Measurements from ENCODE around the gene PRRC2C. TPM values are rescaled to one million over a fixed set of nuclear protein-coding genes. Genes with fewer than 3 reads are reported as not detected.

The PRRC2C gene
- polyA plus RNA-seq, 1 donor from 2014 or later: 42.4 TPM

DNA sequence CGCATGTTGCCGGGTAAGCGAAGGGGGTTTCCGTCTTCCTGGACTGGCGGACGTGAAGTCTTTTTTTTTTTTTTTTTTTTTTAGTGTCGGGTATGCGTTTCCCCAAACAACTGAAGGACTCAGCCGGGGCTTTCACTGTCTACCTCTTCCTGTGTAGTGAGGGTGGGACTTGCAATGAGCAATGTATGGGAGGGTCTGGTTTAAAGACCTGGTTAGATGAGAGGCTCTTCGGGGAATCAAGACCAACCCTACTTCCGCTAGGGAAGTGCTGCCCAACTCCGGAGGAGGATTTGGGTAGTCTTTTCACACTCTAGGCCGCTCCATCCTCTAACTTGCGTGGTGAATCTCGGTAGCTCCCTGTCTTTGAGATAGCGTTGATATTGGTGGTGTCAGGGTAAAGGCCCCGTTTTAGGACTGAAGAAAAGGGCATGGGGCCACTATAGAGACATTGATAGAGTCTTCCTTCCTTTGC is 754 bp downstream of the PRRC2C start:
- Histone ChIP-seq H3K27me3 (ENCODE audit: insufficient read depth, low read depth, low read length) (no peaks in the 10 kb centered on the region), H4K20me1 (ENCODE audit: insufficient read depth) (no peaks in the 10 kb centered on the region), H3K4me3 (ENCODE audit: low read length) (peak overlapping the region; percentile 97), H3F3A (ENCODE audit: insufficient read depth, low read length, poor library complexity, severe bottlenecking) (peaks cover 4% of the 10 kb centered on the region), H3K9me3 (ENCODE audit: low read length) (no peaks in the 10 kb centered on the region), H3K4me2 (ENCODE audit: low read length) (peak overlapping the region; percentile 91), H3K9me2 (ENCODE audit: insufficient read depth, low read length) (no peaks in the 10 kb centered on the region), H3K9ac (ENCODE audit: low read length) (peak overlapping the region; percentile 99), H3K79me2 (replicated peaks; ENCODE audit: insufficient read depth, low read length) (peaks cover 57% of the 10 kb centered on the region), H3K27ac (ENCODE audit: low read length) (peak overlapping the region; percentile 98), H2AFZ (ENCODE audit: low read depth, low read length) (peak overlapping the region; percentile 98), H3K36me3 (ENCODE audit: insufficient read depth, low read length) (no peaks in the 10 kb centered on the region)
- no peak for TF ChIP-seq TAF1 (IDR thresholded peaks at IDR 0.05; ENCODE audit: low read depth)

DNA sequence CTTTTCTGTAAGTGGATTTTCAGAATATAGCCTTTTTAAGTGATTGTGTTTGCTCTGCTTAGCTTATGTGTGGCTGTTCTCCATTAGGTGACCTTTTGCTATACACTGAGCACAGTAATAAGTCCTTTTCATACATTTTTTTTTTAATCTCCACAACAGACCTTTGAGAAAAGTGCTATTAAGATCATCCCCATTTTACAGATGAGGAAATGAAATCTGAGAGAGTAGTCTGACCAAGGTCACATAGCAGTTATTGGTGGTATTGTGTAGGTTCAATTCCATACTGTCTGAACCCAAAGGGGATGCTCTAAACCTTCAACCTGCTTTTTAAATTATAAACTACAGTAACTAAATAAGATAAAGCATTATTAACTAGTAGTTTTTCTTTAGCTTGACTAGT is 1.7 kb downstream of the PRRC2C start:
- Histone ChIP-seq H3K9me2 (ENCODE audit: insufficient read depth, low read length) (no peaks in the 10 kb centered on the region), H2AFZ (ENCODE audit: low read depth, low read length) (no peak overlapping the region), H3K4me2 (ENCODE audit: low read length) (peak overlapping the region; percentile 91), H3F3A (ENCODE audit: insufficient read depth, low read length, poor library complexity, severe bottlenecking) (peaks cover 4% of the 10 kb centered on the region), H3K36me3 (ENCODE audit: insufficient read depth, low read length) (no peaks in the 10 kb centered on the region), H3K79me2 (replicated peaks; ENCODE audit: insufficient read depth, low read length) (peaks cover 66% of the 10 kb centered on the region), H3K27me3 (ENCODE audit: insufficient read depth, low read depth, low read length) (no peaks in the 10 kb centered on the region), H3K27ac (ENCODE audit: low read length) (peak overlapping the region; percentile 98), H3K9me3 (ENCODE audit: low read length) (no peaks in the 10 kb centered on the region), H3K4me3 (ENCODE audit: low read length) (peak overlapping the region; percentile 97), H4K20me1 (ENCODE audit: insufficient read depth) (no peaks in the 10 kb centered on the region), H3K9ac (ENCODE audit: low read length) (peak overlapping the region; percentile 99)
- TF ChIP-seq, protein P1, sequence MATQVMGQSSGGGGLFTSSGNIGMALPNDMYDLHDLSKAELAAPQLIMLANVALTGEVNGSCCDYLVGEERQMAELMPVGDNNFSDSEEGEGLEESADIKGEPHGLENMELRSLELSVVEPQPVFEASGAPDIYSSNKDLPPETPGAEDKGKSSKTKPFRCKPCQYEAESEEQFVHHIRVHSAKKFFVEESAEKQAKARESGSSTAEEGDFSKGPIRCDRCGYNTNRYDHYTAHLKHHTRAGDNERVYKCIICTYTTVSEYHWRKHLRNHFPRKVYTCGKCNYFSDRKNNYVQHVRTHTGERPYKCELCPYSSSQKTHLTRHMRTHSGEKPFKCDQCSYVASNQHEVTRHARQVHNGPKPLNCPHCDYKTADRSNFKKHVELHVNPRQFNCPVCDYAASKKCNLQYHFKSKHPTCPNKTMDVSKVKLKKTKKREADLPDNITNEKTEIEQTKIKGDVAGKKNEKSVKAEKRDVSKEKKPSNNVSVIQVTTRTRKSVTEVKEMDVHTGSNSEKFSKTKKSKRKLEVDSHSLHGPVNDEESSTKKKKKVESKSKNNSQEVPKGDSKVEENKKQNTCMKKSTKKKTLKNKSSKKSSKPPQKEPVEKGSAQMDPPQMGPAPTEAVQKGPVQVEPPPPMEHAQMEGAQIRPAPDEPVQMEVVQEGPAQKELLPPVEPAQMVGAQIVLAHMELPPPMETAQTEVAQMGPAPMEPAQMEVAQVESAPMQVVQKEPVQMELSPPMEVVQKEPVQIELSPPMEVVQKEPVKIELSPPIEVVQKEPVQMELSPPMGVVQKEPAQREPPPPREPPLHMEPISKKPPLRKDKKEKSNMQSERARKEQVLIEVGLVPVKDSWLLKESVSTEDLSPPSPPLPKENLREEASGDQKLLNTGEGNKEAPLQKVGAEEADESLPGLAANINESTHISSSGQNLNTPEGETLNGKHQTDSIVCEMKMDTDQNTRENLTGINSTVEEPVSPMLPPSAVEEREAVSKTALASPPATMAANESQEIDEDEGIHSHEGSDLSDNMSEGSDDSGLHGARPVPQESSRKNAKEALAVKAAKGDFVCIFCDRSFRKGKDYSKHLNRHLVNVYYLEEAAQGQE (IDR thresholded peaks at IDR 0.05; ENCODE audit: borderline replicate concordance): no peak
- no peak for TF ChIP-seq MXI1 (conservative IDR thresholded peaks at IDR 0.05; ENCODE audit: poor library complexity, severe bottlenecking)
- TF ChIP-seq SMC3 (conservative IDR thresholded peaks at IDR 0.05; ENCODE audit: poor library complexity): no peak
- TF ChIP-seq EZH2 (IDR thresholded peaks at IDR 0.05; ENCODE audit: borderline replicate concordance, insufficient read depth, low read length, poor library complexity, severe bottlenecking): no peak
- no peak for TF ChIP-seq RAD21 (conservative IDR thresholded peaks at IDR 0.05)
- no peak for TF ChIP-seq EP300 (conservative IDR thresholded peaks at IDR 0.05; ENCODE audit: poor library complexity, severe bottlenecking)
- TF ChIP-seq, protein P2, sequence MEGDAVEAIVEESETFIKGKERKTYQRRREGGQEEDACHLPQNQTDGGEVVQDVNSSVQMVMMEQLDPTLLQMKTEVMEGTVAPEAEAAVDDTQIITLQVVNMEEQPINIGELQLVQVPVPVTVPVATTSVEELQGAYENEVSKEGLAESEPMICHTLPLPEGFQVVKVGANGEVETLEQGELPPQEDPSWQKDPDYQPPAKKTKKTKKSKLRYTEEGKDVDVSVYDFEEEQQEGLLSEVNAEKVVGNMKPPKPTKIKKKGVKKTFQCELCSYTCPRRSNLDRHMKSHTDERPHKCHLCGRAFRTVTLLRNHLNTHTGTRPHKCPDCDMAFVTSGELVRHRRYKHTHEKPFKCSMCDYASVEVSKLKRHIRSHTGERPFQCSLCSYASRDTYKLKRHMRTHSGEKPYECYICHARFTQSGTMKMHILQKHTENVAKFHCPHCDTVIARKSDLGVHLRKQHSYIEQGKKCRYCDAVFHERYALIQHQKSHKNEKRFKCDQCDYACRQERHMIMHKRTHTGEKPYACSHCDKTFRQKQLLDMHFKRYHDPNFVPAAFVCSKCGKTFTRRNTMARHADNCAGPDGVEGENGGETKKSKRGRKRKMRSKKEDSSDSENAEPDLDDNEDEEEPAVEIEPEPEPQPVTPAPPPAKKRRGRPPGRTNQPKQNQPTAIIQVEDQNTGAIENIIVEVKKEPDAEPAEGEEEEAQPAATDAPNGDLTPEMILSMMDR (IDR thresholded peaks at IDR 0.05; ENCODE audit: poor library complexity, severe bottlenecking): no peak
- no peak for TF ChIP-seq TAF1 (IDR thresholded peaks at IDR 0.05; ENCODE audit: low read depth)
